IMR-90 (cell line): Measurements from ENCODE around the gene FOXO1. TPM values are rescaled to one million over a fixed set of nuclear protein-coding genes. Genes with fewer than 3 reads are reported as not detected.

ENCODE experiments used
- ATAC-seq: fragments of 200-7000 bp; cut with Tn5 transposase; 2 replicates; pipeline ENCODE4 v1.9.1; 2020; ENCODE audit warnings: low read depth, mild to moderate bottlenecking, moderate library complexity
- BruUV-seq: library from RNA; stranded (reverse); fragments of 400-500 nt; replicated peaks from 2 replicates; lab custom pipeline; 2021; lab: Mats Ljungman, UMichigan
- CTCF ChIA-PET: fragments of 300-600 bp; formaldehyde crosslinking; extraction: SDS; loops from one replicate; lab custom pipeline; 2021; ENCODE audit warnings: antibody characterized with exemption; lab: Yijun Ruan, JAX
- POLR2A ChIA-PET: fragments of 300-600 bp; sonication (Branson Sonifier 250); formaldehyde crosslinking; loops from one replicate; lab custom pipeline; 2022; ENCODE audit warnings: antibody characterized with exemption; ENCODE audit not compliant: unreplicated experiment; lab: Charles Lee
- DNase-seq: peaks from one replicate; pipeline ENCODE4 v3.0.0; 2013
- H2AFZ ChIP-seq: replicated peaks from 2 replicates; pipeline ENCODE3; 2013; ENCODE audit warnings: low read length, mild to moderate bottlenecking; ENCODE audit not compliant: poor library complexity
- H2AK5ac ChIP-seq: 2 replicates; pipeline ENCODE4 v1.6.1; 2013; ENCODE audit warnings: low read depth, low read length, inconsistent platforms
- H2AK9ac ChIP-seq: replicated peaks from 2 replicates; pipeline ENCODE3; 2013; ENCODE audit warnings: mild to moderate bottlenecking, low read depth, low read length, moderate library complexity; ENCODE audit not compliant: poor library complexity
- H2BK120ac ChIP-seq: 2 replicates; pipeline ENCODE4 v1.6.1; 2013; ENCODE audit warnings: low read depth, low read length, inconsistent platforms
- H2BK15ac ChIP-seq: 3 replicates; pipeline ENCODE4 v1.6.1; 2013; ENCODE audit warnings: low read depth, low read length, inconsistent platforms
- H2BK20ac ChIP-seq: 2 replicates; pipeline ENCODE4 v1.6.1; 2013; ENCODE audit warnings: low read depth, mild to moderate bottlenecking, inconsistent platforms, low read length, moderate library complexity
- H2BK5ac ChIP-seq: 2 replicates; pipeline ENCODE4 v1.6.1; 2013; ENCODE audit warnings: mild to moderate bottlenecking, low read depth, low read length, inconsistent platforms; ENCODE audit not compliant: poor library complexity, severe bottlenecking
- H3K14ac ChIP-seq: replicated peaks from 2 replicates; pipeline ENCODE4 v1.6.1; 2013; ENCODE audit warnings: low read depth, low read length, inconsistent platforms
- H3K18ac ChIP-seq: 2 replicates; pipeline ENCODE4 v1.6.1; 2013; ENCODE audit warnings: low read depth, low read length, control low read depth
- H3K23ac ChIP-seq: 2 replicates; pipeline ENCODE4 v1.6.1; 2013; ENCODE audit warnings: low read depth, low read length, inconsistent platforms
- H3K27ac ChIP-seq: 2 replicates; pipeline ENCODE4 v1.5.1; 2013; ENCODE audit warnings: mild to moderate bottlenecking, control low read depth, low read length; ENCODE audit not compliant: insufficient read depth
- H3K27me3 ChIP-seq: 2 replicates; pipeline ENCODE4 v1.6.1; 2013; ENCODE audit warnings: low read length; ENCODE audit not compliant: control insufficient read depth, insufficient read depth
- H3K36me3 ChIP-seq: 2 replicates; pipeline ENCODE4 v1.6.1; 2013; ENCODE audit warnings: low read length, mixed read lengths; ENCODE audit not compliant: control insufficient read depth, insufficient read depth
- H3K4ac ChIP-seq: 2 replicates; pipeline ENCODE4 v1.6.1; 2013; ENCODE audit warnings: low read depth, low read length, inconsistent platforms
- H3K4me1 ChIP-seq: 2 replicates; pipeline ENCODE4 v1.6.1; 2013; ENCODE audit warnings: low read length, mixed read lengths; ENCODE audit not compliant: control insufficient read depth, insufficient read depth
- H3K4me2 ChIP-seq: 2 replicates; pipeline ENCODE4 v1.6.1; 2013; ENCODE audit warnings: low read depth, mild to moderate bottlenecking, control low read depth, low read length, moderate library complexity
- H3K4me3 ChIP-seq: 2 replicates; pipeline ENCODE4 v1.5.1; 2013; ENCODE audit warnings: low read depth, mild to moderate bottlenecking, control low read depth, low read length, moderate library complexity; ENCODE audit not compliant: insufficient read depth
- H3K56ac ChIP-seq: 2 replicates; pipeline ENCODE4 v1.6.1; 2013; ENCODE audit warnings: low read length, inconsistent platforms; ENCODE audit not compliant: insufficient read depth; ENCODE audit errors: extremely low read depth
- H3K79me1 ChIP-seq, 2 experiments: 2 replicates each; pipeline ENCODE4 v1.6.1; 2013; ENCODE audit warnings: low read length in 2 of 2, inconsistent platforms in 1 of 2, low read depth in 1 of 2
- H3K9ac ChIP-seq: 2 replicates; pipeline ENCODE4 v1.6.1; 2013; ENCODE audit warnings: low read depth, low read length, control low read depth
- H3K9me1 ChIP-seq: 2 replicates; pipeline ENCODE4 v1.6.1; 2013; ENCODE audit warnings: low read length, inconsistent platforms; ENCODE audit not compliant: insufficient read depth
- H3K9me3 ChIP-seq: 2 replicates; pipeline ENCODE4 v1.6.1; 2013; ENCODE audit warnings: low read length; ENCODE audit not compliant: control insufficient read depth, insufficient read depth
- H4K20me1 ChIP-seq: 2 replicates; pipeline ENCODE4 v1.6.1; 2013; ENCODE audit warnings: low read length, inconsistent platforms; ENCODE audit not compliant: insufficient read depth
- H4K5ac ChIP-seq: 2 replicates; pipeline ENCODE4 v1.6.1; 2013; ENCODE audit warnings: mild to moderate bottlenecking, low read depth, low read length, control low read depth
- H4K8ac ChIP-seq, 2 experiments: 2 replicates each; pipeline ENCODE4 v1.6.1; 2013; ENCODE audit warnings: low read depth in 2 of 2, low read length in 2 of 2, control low read depth in 1 of 2, inconsistent platforms in 1 of 2
- H4K91ac ChIP-seq: 2 replicates; pipeline ENCODE4 v1.6.1; 2013; ENCODE audit warnings: low read depth, low read length, inconsistent platforms; ENCODE audit not compliant: insufficient read depth
- BHLHE40 ChIP-seq: fragments of 150-350 bp; IDR thresholded peaks from 2 replicates; pipeline ENCODE4 v1.6.1; 2016; ENCODE audit warnings: mild to moderate bottlenecking, low read depth, low read length
- CEBPB ChIP-seq: IDR thresholded peaks from 2 replicates; pipeline ENCODE4 v1.6.1; 2012; ENCODE audit warnings: low read depth, low read length, improper control_type of control experiment
- CHD1 ChIP-seq: IDR thresholded peaks from 2 replicates; pipeline ENCODE4 v1.6.1; 2012; ENCODE audit warnings: low read depth, low read length, improper control_type of control experiment
- FOS ChIP-seq: fragments of 150-350 bp; IDR thresholded peaks from 2 replicates; pipeline ENCODE4 v1.6.1; 2016; ENCODE audit warnings: low read depth, low read length
- MAFK ChIP-seq: IDR thresholded peaks from 2 replicates; pipeline ENCODE4 v1.6.1; 2012; ENCODE audit warnings: low read depth, low read length, improper control_type of control experiment
- MXI1 ChIP-seq: IDR thresholded peaks from 2 replicates; pipeline ENCODE4 v1.6.1; 2012; ENCODE audit warnings: low read depth, mild to moderate bottlenecking, low read length, moderate library complexity, borderline replicate concordance
- NFE2L2 ChIP-seq: fragments of 150-350 bp; IDR thresholded peaks from 2 replicates; pipeline ENCODE4 v1.6.1; 2016; ENCODE audit warnings: low read depth, mild to moderate bottlenecking, low read length
- POLR2A ChIP-seq: IDR thresholded peaks from 2 replicates; pipeline ENCODE4 v1.6.1; 2012; ENCODE audit warnings: mild to moderate bottlenecking, low read depth, low read length
- RAD21 ChIP-seq: IDR thresholded peaks from 2 replicates; pipeline ENCODE4 v1.6.1; 2012; ENCODE audit warnings: low read length, improper control_type of control experiment
- RCOR1 ChIP-seq: IDR thresholded peaks from 2 replicates; pipeline ENCODE4 v1.6.1; 2012; ENCODE audit warnings: mild to moderate bottlenecking, low read length, improper control_type of control experiment; ENCODE audit not compliant: insufficient replicate concordance
- RFX5 ChIP-seq: IDR thresholded peaks from 2 replicates; pipeline ENCODE4 v1.8.0; 2012; ENCODE audit warnings: low read depth, mild to moderate bottlenecking, low read length, moderate library complexity
- SMC3 ChIP-seq: fragments of 150-350 bp; IDR thresholded peaks from 2 replicates; pipeline ENCODE4 v1.6.1; 2016; ENCODE audit warnings: low read depth, mild to moderate bottlenecking, antibody characterized with exemption, low read length, moderate library complexity
- USF2 ChIP-seq: fragments of 150-350 bp; IDR thresholded peaks from 2 replicates; pipeline ENCODE4 v1.6.1; 2017; ENCODE audit warnings: mild to moderate bottlenecking, antibody characterized with exemption, low read length, low read depth
- WGBS, 2 experiments: methylation state at CpG; one replicate each; pipeline versions ENCODE4 v1.1.5 to v1.1.7; 2013; ENCODE audit warnings: missing lambda C conversion rate in 2 of 2; ENCODE audit not compliant: insufficient read length in 1 of 2; ENCODE audit errors: extremely low coverage in 2 of 2; 5-methylcytosine and 5-hydroxymethylcytosine counted together
- dilution Hi-C: fragments of 300-500 bp; cut with HindIII; formaldehyde crosslinking; loops from one replicate; pipeline ENCODE4 v1.14.3; 2018; ENCODE audit warnings: low sequenced_read_pairs; ENCODE audit not compliant: unreplicated experiment
- in situ Hi-C: fragments of 300-500 bp; cut with MboI; formaldehyde crosslinking; loops from 3 replicates; pipeline ENCODE4 v1.14.3; 2019; ENCODE audit warnings: low sequenced_read_pairs, inconsistent platforms, mixed read lengths
- intact Hi-C: fragments of 100-400 bp; cut with micrococcal nuclease; formaldehyde crosslinking; loops from 2 replicates; pipeline ENCODE4 v1.10.0; 2022
- polyA plus RNA-seq, 3 experiments: library from polyadenylated mRNA; depleted of rRNA; stranded (reverse); fragments of >200 nt; gene quantifications; 2 replicates each; pipeline ENCODE4 v1.2.3, GENCODE V29; 2012; ENCODE audit warnings: low replicate concordance in 1 of 3
- total RNA-seq: library from RNA; depleted of rRNA; stranded (reverse); fragments of >200 nt; gene quantifications from 2 replicates; pipeline ENCODE4 v1.2.3, GENCODE V29; 2012
- TF ChIP-seq, protein P1 (sequence below): fragments of 150-350 bp; IDR thresholded peaks from 2 replicates; pipeline ENCODE4 v1.6.1; 2016; ENCODE audit warnings: low read depth, mild to moderate bottlenecking, low read length, moderate library complexity, borderline replicate concordance

Gene FOXO1
- total and polyA plus RNA-seq, 2 of the 4 experiments (the other 2 are of a cell fraction): 0.12 to 0.18 TPM

GRCh38 chr13:40618581-40619478 lies 47.6 kb downstream of the FOXO1 start:
- Histone ChIP-seq H4K5ac (no peak overlapping the region), H2BK5ac (no peak overlapping the region), H2AFZ (no peak overlapping the region), H3K4ac (no peak overlapping the region), H3K56ac (no peak overlapping the region), H3K36me3 (no peaks in the 10 kb centered on the region), H2AK5ac (no peak overlapping the region), H3K4me2 (no peak overlapping the region), H4K91ac (no peak overlapping the region), H2BK15ac (no peak overlapping the region), H3K4me1 (no peaks in the 10 kb centered on the region), H3K27ac (no peak overlapping the region), H3K18ac (no peak overlapping the region), H3K9me3 (no peaks in the 10 kb centered on the region), H3K9me1 (no peaks in the 10 kb centered on the region), H3K14ac (no peak overlapping the region), H2BK20ac (no peak overlapping the region), H3K9ac (no peak overlapping the region), H4K8ac (no peak overlapping the region), H3K79me1 (no peaks in the 10 kb centered on the region), H3K4me3 (no peak overlapping the region), H3K23ac (no peak overlapping the region), H2AK9ac (no peak overlapping the region), H4K20me1 (no peaks in the 10 kb centered on the region), H2BK120ac (no peak overlapping the region), H3K27me3 (no peaks in the 10 kb centered on the region; the same call in 1 of the 2 replicates)
- intact Hi-C loops (no loop called here), dilution Hi-C loops (no loop called here), in situ Hi-C loops (no loop called here)
- 100% methylated on average over 2 of the region's 15 CpGs; no CpG with 5 or more reads in 1 of the 2 experiments for WGBS, 2 experiments
- ChIA-PET POLR2A (no interaction called here), CTCF (no interaction called here)
- no peak for DNase-seq
- TF ChIP-seq BHLHE40: no peak
- no peak for TF ChIP-seq CEBPB
- TF ChIP-seq USF2: no peak
- TF ChIP-seq CHD1: no peak
- no peak for TF ChIP-seq RCOR1
- TF ChIP-seq RAD21: no peak
- TF ChIP-seq NFE2L2: no peak
- no peak for TF ChIP-seq POLR2A
- no peak for TF ChIP-seq MXI1
- no peak for TF ChIP-seq FOS
- no peak for TF ChIP-seq MAFK
- TF ChIP-seq RFX5: no peak
- no peak for TF ChIP-seq SMC3
- TF ChIP-seq, protein P1, sequence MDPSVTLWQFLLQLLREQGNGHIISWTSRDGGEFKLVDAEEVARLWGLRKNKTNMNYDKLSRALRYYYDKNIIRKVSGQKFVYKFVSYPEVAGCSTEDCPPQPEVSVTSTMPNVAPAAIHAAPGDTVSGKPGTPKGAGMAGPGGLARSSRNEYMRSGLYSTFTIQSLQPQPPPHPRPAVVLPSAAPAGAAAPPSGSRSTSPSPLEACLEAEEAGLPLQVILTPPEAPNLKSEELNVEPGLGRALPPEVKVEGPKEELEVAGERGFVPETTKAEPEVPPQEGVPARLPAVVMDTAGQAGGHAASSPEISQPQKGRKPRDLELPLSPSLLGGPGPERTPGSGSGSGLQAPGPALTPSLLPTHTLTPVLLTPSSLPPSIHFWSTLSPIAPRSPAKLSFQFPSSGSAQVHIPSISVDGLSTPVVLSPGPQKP: no peak
- no TSS peak for BruUV-seq
- ATAC-seq: no peak
